ENCODE data around the gene TRIM63. TPM values are rescaled to one million over a fixed set of nuclear protein-coding genes. Genes with fewer than 3 reads are reported as not detected.

The TRIM63 gene
- total and polyA plus RNA-seq, 2 of the 8 experiments (the other 6 are each of a cell fraction or from before 2014, with no cell fraction given) = not detected

DNA sequence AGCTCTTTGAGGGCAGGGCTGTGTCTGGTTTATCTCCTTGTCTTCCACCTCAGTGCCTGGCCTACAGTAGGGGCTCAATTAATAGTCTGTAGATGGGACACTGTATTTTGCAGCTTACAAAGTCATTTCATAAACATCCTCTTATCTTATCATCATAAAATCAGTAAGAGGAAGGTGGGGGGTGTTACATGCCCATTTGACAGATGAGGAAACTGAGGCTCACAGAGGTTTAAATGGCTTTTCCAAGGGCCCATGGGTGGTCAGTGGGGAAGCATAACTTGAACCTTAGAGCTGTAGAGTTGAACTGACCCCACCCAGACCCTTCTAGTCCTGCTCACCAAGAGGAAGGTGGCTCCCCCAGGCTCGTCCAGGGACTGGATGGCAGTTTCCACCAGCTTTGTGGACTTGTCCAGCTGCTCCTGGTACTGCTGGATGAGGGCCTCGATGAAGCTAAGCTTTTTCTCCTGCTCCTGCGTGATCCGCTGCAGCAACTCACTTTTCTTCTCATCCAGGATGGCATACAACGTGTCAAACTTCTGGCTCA lies 9.3 kb downstream of the TRIM63 start:
- H3K9ac ChIP-seq (replicated peaks in 1 of 4; ENCODE audit: extremely low read depth in 1 of 4, low read depth in 3 of 4, low read length in 3 of 4) = no peak overlapping the region
- H3K27me3 ChIP-seq (replicated peaks in 1 of 4; ENCODE audit: control insufficient read depth in 3 of 4, extremely low read depth in 1 of 4, insufficient read depth in 3 of 4, low read length in 3 of 4) = peaks cover 0 to 2% (median 0%) of the 10 kb centered on the region in 4 experiments; a peak in 2 of 7 replicates
- no peak overlapping the region for H3K14ac ChIP-seq (ENCODE audit: insufficient read length)
- H3K79me1 ChIP-seq (ENCODE audit: low read depth, low read length) = no peaks in the 10 kb centered on the region
- FAIRE-seq (no peak), DNase-seq (ENCODE audit: low read depth in 1 of 2, low spot score in 2 of 2) (no peak)
- H4K8ac ChIP-seq (ENCODE audit: extremely low read depth, insufficient read depth, low read length) = no peak overlapping the region
- no peak overlapping the region for H2AFZ ChIP-seq (ENCODE audit: low read length)
- 0 out of 7 replicates have a peak, but pooled peaks cover 0 to 2% (median 0%) of the 10 kb centered on the region in 4 experiments for H3K4me1 ChIP-seq (replicated peaks in 1 of 4; ENCODE audit: control insufficient read depth in 3 of 4, insufficient read depth in 4 of 4, low read length in 3 of 4)
- H4K5ac ChIP-seq (ENCODE audit: insufficient read length, low read depth, low read length) = no peak overlapping the region
- H3K56ac ChIP-seq (replicated peaks; ENCODE audit: insufficient read length, low read depth, low read length) = no peak overlapping the region
- no peak overlapping the region for H3K23ac ChIP-seq (ENCODE audit: insufficient read length)
- no peak overlapping the region for H2BK20ac ChIP-seq (ENCODE audit: low read length)
- H3K18ac ChIP-seq (ENCODE audit: extremely low read depth, low read length) = no peak overlapping the region
- no peak overlapping the region for H3K4me2 ChIP-seq (ENCODE audit: insufficient read depth in 1 of 2, low read depth in 2 of 2, low read length in 2 of 2)
- no peaks in the 10 kb centered on the region for H4K20me1 ChIP-seq (replicated peaks in 1 of 2; ENCODE audit: control insufficient read depth in 1 of 2, insufficient read depth in 2 of 2, low read length in 2 of 2)
- WGBS, 2 experiments (ENCODE audit: extremely low coverage in 1 of 2, insufficient coverage in 1 of 2, insufficient read length in 1 of 2, insufficient replicate concordance in 2 of 2, low coverage in 1 of 2, low lambda C conversion rate in 2 of 2, missing lambda C conversion rate in 1 of 2) = 89% methylated on average over 5 of the region's 5 CpGs; no CpG with 5 or more reads in 1 of the 2 experiments
- H3K4ac ChIP-seq (replicated peaks; ENCODE audit: insufficient read length, low read depth, low read length) = no peak overlapping the region
- H2BK12ac ChIP-seq (ENCODE audit: low read depth, low read length) = no peak overlapping the region
- H2BK15ac ChIP-seq (ENCODE audit: low read length) = no peak overlapping the region
- no peak overlapping the region for H3K4me3 ChIP-seq (ENCODE audit: extremely low read depth in 1 of 4, insufficient read depth in 2 of 4, low read depth in 3 of 4, low read length in 4 of 4)
- no peak overlapping the region for H2BK120ac ChIP-seq (replicated peaks; ENCODE audit: low read depth, low read length)
- no peaks in the 10 kb centered on the region for H3K9me3 ChIP-seq (ENCODE audit: insufficient read depth in 2 of 2, low read depth in 1 of 2, low read length in 1 of 2)
- no peak overlapping the region for H2AK5ac ChIP-seq (ENCODE audit: low read depth, low read length)
- H3K36me3 ChIP-seq (ENCODE audit: control insufficient read depth in 2 of 4, insufficient read depth in 4 of 4, low read length in 3 of 4) = no peaks in the 10 kb centered on the region
- POLR2A ChIA-PET (ENCODE audit: partially characterized antibody) = no interaction called here
- H3K79me2 ChIP-seq (ENCODE audit: control insufficient read depth in 1 of 2, insufficient read depth in 2 of 2, low read length in 2 of 2) = no peaks in the 10 kb centered on the region
- CTCF ChIA-PET (ENCODE audit: partially characterized antibody) = interaction anchor here (0.8 to 2.2 kb wide), 8 partner anchors 9 to 116 kb away, joined by 3 to 6 read pairs (median 4); partner anchors contain the start of genes PAFAH2, SLC30A2 and TRIM63
- H2BK5ac ChIP-seq (ENCODE audit: low read depth, low read length) = no peak overlapping the region
- no peaks in the 10 kb centered on the region for H3K23me2 ChIP-seq (ENCODE audit: low read depth, low read length)
- no peak overlapping the region for H3K27ac ChIP-seq (ENCODE audit: low read depth, low read length)
- no peak overlapping the region for H4K91ac ChIP-seq (replicated peaks; ENCODE audit: insufficient read length, low read length)
- TF ChIP-seq TCF12 (IDR thresholded peaks at IDR 0.05; ENCODE audit: low read depth, low read length) (no peak), RAD21 (IDR thresholded peaks at IDR 0.05 in 1 of 2, conservative IDR thresholded peaks at IDR 0.05 in 1 of 2; ENCODE audit: low read depth in 2 of 2, low read length in 2 of 2) (no peak), SP2 (IDR thresholded peaks at IDR 0.05; ENCODE audit: low read length) (no peak), HDAC6 (IDR thresholded peaks at IDR 0.05; ENCODE audit: low read depth, low read length) (no peak), EZH2 (IDR thresholded peaks at IDR 0.05; ENCODE audit: low read depth, low read length, severe bottlenecking) (no peak), CBX8 (IDR thresholded peaks at IDR 0.05; ENCODE audit: borderline replicate concordance, low read depth, low read length) (no peak), CHD1 (IDR thresholded peaks at IDR 0.05; ENCODE audit: low read depth, low read length) (no peak), KDM1A (IDR thresholded peaks at IDR 0.05; ENCODE audit: borderline replicate concordance, low read length) (no peak), SAP30 (IDR thresholded peaks at IDR 0.05; ENCODE audit: insufficient read depth, insufficient replicate concordance, low read length) (no peak), JUN (IDR thresholded peaks at IDR 0.05; ENCODE audit: low read depth, low read length) (no peak)

Data from H1 (cell line).